ENCODE measurements around the gene TTLL6. TPM values are rescaled to one million over a fixed set of nuclear protein-coding genes. Genes with fewer than 3 reads are reported as not detected.

The TTLL6 gene
- total and polyA plus RNA-seq, 2 of the 8 experiments (the other 6 are each of a cell fraction or from before 2014, with no cell fraction given): 2.6 to 4.3 TPM

GRCh38 chr17:48754500-48755261 lies 62.3 kb downstream of the TTLL6 start:
- Histone ChIP-seq H4K5ac (ENCODE audit: insufficient read length, low read depth, low read length) (no peak overlapping the region), H3K27me3 (replicated peaks in 1 of 4; ENCODE audit: control insufficient read depth in 3 of 4, extremely low read depth in 1 of 4, insufficient read depth in 3 of 4, low read length in 3 of 4) (peaks cover 82 to 97% (median 94%) of the 10 kb centered on the region in 4 experiments), H3K9me3 (ENCODE audit: insufficient read depth in 2 of 2, low read depth in 1 of 2, low read length in 1 of 2) (no peaks in the 10 kb centered on the region), H2BK120ac (replicated peaks; ENCODE audit: low read depth, low read length) (no peak overlapping the region), H2BK15ac (ENCODE audit: low read length) (no peak overlapping the region), H3K23me2 (ENCODE audit: low read depth, low read length) (peaks cover 2% of the 10 kb centered on the region; the same call in 1 of the 2 replicates), H2BK20ac (ENCODE audit: low read length) (no peak overlapping the region), H3K56ac (replicated peaks; ENCODE audit: insufficient read length, low read depth, low read length) (no peak overlapping the region), H3K23ac (ENCODE audit: insufficient read length) (no peak overlapping the region), H3K79me1 (ENCODE audit: low read depth, low read length) (no peaks in the 10 kb centered on the region), H3K14ac (ENCODE audit: insufficient read length) (no peak overlapping the region), H2BK12ac (ENCODE audit: low read depth, low read length) (peak overlapping the region; percentile 35; the same call in 1 of the 2 replicates), H3K9ac (replicated peaks in 1 of 4; ENCODE audit: extremely low read depth in 1 of 4, low read depth in 3 of 4, low read length in 3 of 4) (no peak overlapping the region), H3K27ac (ENCODE audit: low read depth, low read length) (no peak overlapping the region), H3K4ac (replicated peaks; ENCODE audit: insufficient read length, low read depth, low read length) (no peak overlapping the region), H4K20me1 (replicated peaks in 1 of 2; ENCODE audit: control insufficient read depth in 1 of 2, insufficient read depth in 2 of 2, low read length in 2 of 2) (peaks cover 22 to 38% of the 10 kb centered on the region in 2 experiments), H4K8ac (ENCODE audit: extremely low read depth, insufficient read depth, low read length) (no peak overlapping the region), H3K4me2 (ENCODE audit: insufficient read depth in 1 of 2, low read depth in 2 of 2, low read length in 2 of 2) (peak overlapping the region; percentile 8 to 53; a peak in 3 of 4 replicates), H3K4me3 (ENCODE audit: extremely low read depth in 1 of 4, insufficient read depth in 2 of 4, low read depth in 3 of 4, low read length in 4 of 4) (peak overlapping the region in 1 of 4 experiments; percentile 28; a peak in 2 of 8 replicates), H3K79me2 (ENCODE audit: control insufficient read depth in 1 of 2, insufficient read depth in 2 of 2, low read length in 2 of 2) (no peaks in the 10 kb centered on the region), H3K4me1 (replicated peaks in 1 of 4; ENCODE audit: control insufficient read depth in 3 of 4, insufficient read depth in 4 of 4, low read length in 3 of 4) (peaks cover 0 to 7% (median 3%) of the 10 kb centered on the region in 4 experiments; a peak in 4 of 7 replicates), H4K91ac (replicated peaks; ENCODE audit: insufficient read length, low read length) (no peak overlapping the region), H2BK5ac (ENCODE audit: low read depth, low read length) (no peak overlapping the region), H2AFZ (ENCODE audit: low read length) (no peak overlapping the region), H3K36me3 (ENCODE audit: control insufficient read depth in 2 of 4, insufficient read depth in 4 of 4, low read length in 3 of 4) (no peaks in the 10 kb centered on the region; a peak in 1 of 8 replicates), H3K18ac (ENCODE audit: extremely low read depth, low read length) (0 out of 2 replicates have a peak overlapping the region, but pooled peaks have one; percentile 6), H2AK5ac (ENCODE audit: low read depth, low read length) (peak overlapping the region; percentile 0; the same call in 1 of the 2 replicates)
- ChIA-PET CTCF (ENCODE audit: partially characterized antibody) (interaction anchor here (0.6 to 18.8 kb wide), 17 partner anchors 11 to 277 kb away, joined by 3 to 186 read pairs (median 4); no protein-coding TSS in a partner anchor), POLR2A (ENCODE audit: partially characterized antibody) (interaction anchor here (1.0 to 1.6 kb wide), 2 partner anchors 9 to 30 kb away, joined by 3 read pairs; no protein-coding TSS in a partner anchor)
- WGBS, 2 experiments (ENCODE audit: extremely low coverage in 1 of 2, insufficient coverage in 1 of 2, insufficient read length in 1 of 2, insufficient replicate concordance in 2 of 2, low coverage in 1 of 2, low lambda C conversion rate in 2 of 2, missing lambda C conversion rate in 1 of 2): 11% methylated on average over 52 of the region's 52 CpGs; no CpG with 5 or more reads in 1 of the 2 experiments
- DNase-seq (ENCODE audit: low read depth in 1 of 2, low spot score in 2 of 2): peak in 1 of 2 experiments; percentile 75
- no peak for FAIRE-seq
- TF ChIP-seq SUZ12 (IDR thresholded peaks at IDR 0.05; ENCODE audit: low read length) (peak; percentile 99), CEBPB (IDR thresholded peaks at IDR 0.05; ENCODE audit: low read depth, low read length) (no peak), RNF2 (IDR thresholded peaks at IDR 0.05; ENCODE audit: borderline replicate concordance, low read depth, low read length, missing control alignments, poor library complexity, severe bottlenecking) (peak; percentile 91), SAP30 (IDR thresholded peaks at IDR 0.05; ENCODE audit: insufficient read depth, insufficient replicate concordance, low read length) (no peak), MAX (IDR thresholded peaks at IDR 0.05) (peak; percentile 58; the same call in 1 of the 2 replicates), GABPA (IDR thresholded peaks at IDR 0.05; ENCODE audit: borderline replicate concordance, insufficient read depth, low read length) (peak; percentile 74; the same call in 1 of the 2 replicates), CBX8 (IDR thresholded peaks at IDR 0.05; ENCODE audit: borderline replicate concordance, low read depth, low read length) (peak; percentile 84; the same call in 1 of the 2 replicates), ATF3 (IDR thresholded peaks at IDR 0.05; ENCODE audit: insufficient read depth, low read depth, low read length) (no peak), EZH2 (IDR thresholded peaks at IDR 0.05; ENCODE audit: low read depth, low read length, severe bottlenecking) (peak; percentile 98)
